Fibroblast of upper back skin (primary cell): ENCODE data around the gene GPR55.
A peak's percentile ranks its signal among the peaks of the same experiment; 100 is the strongest.

Experiments
- DNase-seq: peaks from one replicate; pipeline ENCODE4 v3.0.0-alpha.2; 2013

The GPR55 gene

GRCh38 chr2:230914886-230915285 is 10.2 kb downstream of the GPR55 start:
- no peak for DNase-seq

GRCh38 chr2:230913406-230914143 is 11.5 kb downstream of the GPR55 start:
- peak; percentile 8 for DNase-seq

DNA sequence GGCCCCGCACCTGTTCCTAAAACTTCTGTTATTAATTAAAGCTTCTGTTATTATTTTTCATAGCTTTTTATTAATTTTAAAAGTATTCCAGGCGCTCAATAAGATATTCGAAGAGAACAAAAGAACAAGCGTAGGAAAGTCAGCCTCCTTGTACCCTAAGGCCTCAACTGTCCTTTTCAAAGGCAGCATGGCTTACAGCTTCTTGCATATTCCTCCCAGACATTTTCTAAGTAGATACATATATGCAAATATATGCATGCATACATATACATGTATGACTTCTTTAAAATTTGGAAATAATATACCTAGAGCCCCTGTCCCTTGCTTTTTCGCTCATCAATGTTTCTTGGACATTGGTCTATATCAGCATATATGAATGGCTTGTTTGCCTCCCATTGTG is 12.3 kb downstream of the GPR55 start:
- no peak for DNase-seq

- DNase-seq = no peak
Observed at GRCh38 chr2:230912046-230912445, 13.0 kb downstream of the GPR55 start.

GRCh38 chr2:230910546-230911177 is 14.4 kb downstream of the GPR55 start:
- no peak for DNase-seq

DNA sequence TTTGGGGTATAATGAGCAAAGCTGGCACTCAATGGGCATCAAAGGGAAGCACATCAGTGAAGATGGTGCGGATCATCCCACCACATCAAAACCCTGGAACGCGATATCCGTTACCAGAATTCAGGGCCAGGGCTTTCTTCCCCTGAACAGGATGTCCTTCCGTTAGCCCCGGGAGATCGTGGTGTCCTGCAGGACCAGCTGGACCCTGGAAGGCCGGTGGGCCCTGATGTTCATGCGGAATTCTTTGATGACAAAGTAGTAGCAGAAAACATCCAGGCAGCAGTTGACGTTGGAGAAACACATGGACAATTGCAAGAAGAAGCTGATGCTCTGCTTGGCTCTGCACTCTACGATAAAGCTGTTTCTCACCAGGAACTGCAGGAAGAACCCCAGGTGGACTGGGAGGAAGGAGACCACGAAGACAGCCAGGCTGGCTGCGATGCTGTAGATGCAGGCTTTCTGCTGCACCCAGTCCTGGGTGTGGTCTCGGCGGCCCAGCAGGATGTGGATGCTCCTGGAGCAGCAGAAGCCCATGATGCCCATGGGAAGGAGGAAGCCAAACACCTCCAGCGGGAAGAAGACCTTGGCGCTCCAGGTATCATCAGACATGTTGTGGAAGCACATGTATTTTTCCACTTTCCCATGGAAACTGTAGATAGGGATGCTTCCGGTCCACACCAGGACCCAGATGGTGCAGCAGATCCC is 15.0 kb downstream of the GPR55 start:
- no peak for DNase-seq

- DNase-seq = peak; percentile 37
Observed at GRCh38 chr2:230908595-230909191, 16.3 kb downstream of the GPR55 start.

GRCh38 chr2:230908092-230908594 is 16.9 kb downstream of the GPR55 start:
- no peak for DNase-seq

- no peak for DNase-seq
Observed at GRCh38 chr2:230907361-230908091, 17.5 kb downstream of the GPR55 start.

- no peak for DNase-seq
Observed at GRCh38 chr2:230906471-230907230, 18.4 kb downstream of the GPR55 start.

DNA sequence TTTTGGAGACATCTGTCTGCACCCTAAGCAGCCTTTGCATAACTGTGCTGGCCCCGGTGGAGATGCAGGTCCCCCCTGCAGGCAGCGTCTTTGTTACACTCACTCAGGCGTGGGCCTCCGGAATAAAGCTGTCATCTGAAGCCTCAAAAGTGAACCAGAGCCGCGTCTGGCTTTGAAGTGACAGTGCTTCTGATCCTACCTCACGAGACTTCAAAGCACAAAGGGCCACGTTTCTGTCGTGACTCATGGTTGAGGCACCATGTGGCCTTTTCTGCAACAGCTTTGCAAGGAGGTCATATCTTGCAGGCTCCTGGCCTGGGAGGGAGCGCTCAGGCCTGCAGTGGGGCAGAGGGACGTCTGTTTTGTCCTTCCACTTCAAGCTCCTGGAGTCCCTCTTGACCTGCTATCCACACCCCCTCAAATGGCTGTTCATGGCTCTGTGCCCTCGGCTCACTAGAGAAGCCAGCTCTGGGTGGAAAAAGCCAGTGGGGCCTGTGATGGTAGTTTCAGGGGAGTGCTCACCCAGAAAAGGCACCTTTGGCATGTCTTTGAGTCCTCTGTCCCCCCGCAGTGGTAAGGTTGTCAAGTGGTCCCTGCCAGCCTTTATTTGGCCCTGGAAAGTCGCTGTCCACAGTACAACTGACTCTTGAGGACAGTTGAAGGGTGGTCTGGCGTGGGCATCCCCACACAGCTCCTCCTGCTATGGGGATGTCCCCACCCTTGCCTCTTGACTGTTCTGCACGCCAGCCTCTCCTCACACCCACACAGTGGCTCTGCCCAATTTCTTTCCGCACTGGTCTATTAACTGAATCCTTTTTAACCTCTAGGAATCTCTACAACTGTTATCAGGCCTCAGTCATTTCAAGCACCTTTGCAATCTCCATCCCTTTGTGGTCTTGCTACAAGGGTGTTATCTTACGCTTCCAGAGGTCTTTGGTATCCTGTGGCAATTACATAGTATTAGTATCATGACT is 19.3 kb downstream of the GPR55 start:
- peak; percentile 5 for DNase-seq

GRCh38 chr2:230904856-230905447 is 20.1 kb downstream of the GPR55 start:
- no peak for DNase-seq

DNA sequence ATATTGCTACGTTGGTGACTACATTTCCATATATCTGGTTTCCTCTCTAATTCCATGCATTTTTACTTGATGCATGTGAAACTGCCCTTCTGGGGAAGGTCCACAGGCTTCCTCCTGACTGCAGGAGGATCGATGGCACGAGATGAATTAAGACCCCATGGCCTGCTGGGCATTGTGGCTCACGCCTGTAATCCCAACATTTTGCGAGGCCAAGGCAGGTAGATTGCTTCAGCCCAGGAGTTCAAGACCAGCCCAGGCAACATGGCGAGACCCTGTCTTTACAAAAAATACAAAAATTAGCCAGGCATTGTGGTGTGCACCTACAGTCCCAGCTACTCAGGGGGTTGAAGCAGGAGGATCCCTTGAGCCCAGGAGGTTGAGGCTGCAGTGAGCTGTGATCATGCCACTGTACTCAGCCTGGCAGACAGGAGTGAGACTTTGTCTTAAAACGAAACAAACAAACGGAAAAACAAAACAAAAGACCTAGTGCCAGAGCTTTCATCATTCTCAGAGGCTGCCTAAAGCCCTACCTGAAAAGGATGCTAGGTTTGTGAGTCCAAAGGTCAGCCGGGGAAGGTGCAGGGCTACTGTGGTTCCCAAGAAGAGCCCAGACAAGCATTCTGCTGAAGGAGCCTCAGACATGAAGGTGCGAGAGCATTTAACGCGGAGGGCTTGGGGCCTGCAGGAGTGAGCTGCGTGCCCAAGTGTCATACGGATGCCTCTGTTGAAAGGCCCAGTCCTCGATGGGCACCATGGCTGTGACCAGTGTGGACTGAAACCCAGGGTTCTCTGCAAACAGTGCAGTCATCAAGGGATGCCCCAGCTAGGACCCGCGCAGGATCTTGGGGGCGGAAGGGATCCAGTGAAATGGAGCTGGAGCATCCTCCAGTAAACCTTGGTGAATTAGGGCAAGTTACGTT is 21.6 kb downstream of the GPR55 start:
- no peak for DNase-seq

DNA sequence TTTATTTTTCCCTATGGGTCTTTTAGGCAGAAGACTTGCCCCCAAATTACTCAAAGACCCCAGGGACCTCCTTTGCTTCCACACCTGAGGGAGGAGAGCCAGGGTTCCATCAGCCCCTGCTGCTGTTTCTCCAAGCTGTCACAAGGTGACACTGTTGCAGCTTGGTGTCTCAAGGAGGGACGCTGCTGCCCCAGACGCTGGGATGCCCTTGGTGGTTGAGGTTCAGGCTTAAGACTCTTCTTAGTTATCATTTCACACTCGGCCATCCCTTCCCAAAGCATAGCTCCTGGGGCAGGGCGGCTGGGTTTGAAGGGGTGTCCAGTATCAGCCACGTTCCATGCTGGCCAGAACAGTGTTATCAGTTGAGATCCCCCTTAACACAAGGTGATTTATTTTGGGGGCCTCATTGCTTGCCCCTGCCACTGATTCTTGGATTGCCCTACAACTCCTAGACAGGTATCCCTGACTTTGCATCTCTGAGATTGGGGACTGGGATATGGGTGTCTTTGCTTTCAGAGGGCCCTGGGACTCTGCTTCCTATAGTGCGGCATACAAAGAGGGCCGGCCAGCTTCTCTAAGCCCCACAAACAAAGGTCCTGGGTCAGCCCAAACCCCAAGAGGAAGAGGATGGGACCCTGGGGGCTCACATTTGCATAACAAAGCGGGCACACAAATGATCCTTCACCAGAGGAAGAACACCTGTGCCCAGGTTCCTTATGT is 22.7 kb downstream of the GPR55 start:
- DNase-seq = peak; percentile 70

GRCh38 chr2:230901006-230901405 is 24.0 kb downstream of the GPR55 start:
- DNase-seq = no peak

DNA sequence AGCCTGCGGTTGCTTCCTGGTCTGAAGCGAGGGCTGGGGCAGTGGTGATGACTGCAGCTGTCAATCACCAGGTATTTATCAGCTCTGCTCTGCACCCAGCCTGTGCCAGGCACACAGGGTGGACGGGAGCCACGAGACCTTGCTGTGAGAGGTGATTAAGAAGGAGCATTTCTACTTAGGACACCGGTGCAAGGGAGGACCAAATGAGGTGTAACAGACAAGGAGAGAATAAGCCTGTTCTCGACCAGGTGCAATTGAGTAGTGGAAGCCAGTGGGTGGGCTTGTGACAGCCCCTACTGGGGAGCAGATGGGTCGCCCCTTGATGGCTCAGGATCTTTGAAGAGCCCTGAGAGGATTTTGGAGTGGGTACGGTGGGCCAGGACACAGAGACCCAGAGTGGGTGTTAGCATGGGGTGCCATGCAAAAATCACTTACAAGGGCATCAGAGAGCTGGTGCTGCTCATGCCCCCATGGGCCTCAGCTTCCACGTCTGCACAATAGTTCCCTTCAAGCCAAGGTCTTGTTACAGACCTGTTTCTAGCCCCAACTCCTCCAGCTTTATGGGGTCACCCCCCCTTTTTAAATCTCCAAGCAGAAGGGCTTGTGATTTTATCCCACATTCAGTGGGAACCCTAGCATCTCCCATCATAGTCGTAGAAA is 24.6 kb downstream of the GPR55 start:
- no peak for DNase-seq

DNA sequence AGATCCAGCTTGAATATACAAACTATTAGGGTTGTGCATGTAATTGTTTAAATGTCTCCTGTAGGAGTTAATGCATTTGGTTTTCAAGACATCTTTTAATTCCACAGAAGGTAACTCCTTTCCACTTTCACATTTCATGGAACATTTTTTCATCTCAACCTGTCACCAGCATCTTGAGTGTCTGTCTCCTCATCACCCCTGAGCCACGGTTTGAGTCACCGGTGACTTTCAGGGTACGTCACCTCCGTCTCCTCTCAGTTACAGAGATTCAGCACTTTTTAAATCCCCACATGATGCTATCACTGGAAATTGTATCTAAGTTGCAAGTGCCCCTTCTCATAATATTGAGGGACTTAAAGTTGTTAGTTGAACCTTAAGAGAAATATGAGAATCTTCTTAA is 25.3 kb downstream of the GPR55 start:
- no peak for DNase-seq

- DNase-seq = no peak
Observed at GRCh38 chr2:230899287-230899686, 25.8 kb downstream of the GPR55 start.
